ENCODE results near the gene CTRB1.
"Not testable (repeated sequence)": the region's sequence is repeated elsewhere in the genome, so short reads cannot be mapped to it uniquely, and the experiment has no call there.

The CTRB1 gene

GRCh38 chr16:75204905-75205304, 13.9 kb upstream of the CTRB1 start:
- DNase-seq, result not testable (repeated sequence)

GRCh38 chr16:75205438-75205837, 13.3 kb upstream of the CTRB1 start:
- DNase-seq, result not testable (repeated sequence)

GRCh38 chr16:75205961-75206748, 12.6 kb upstream of the CTRB1 start:
- not testable (repeated sequence) for DNase-seq

GRCh38 chr16:75206749-75207451, 11.9 kb upstream of the CTRB1 start, which contains the start of gene CTRB2:
Gene CTRB2, minus strand, starts transcription at chr16:75207161. Its CDS starts 20 bp downstream, at chr16:75207141.
- no peak for DNase-seq

- DNase-seq, result no peak
Measured at GRCh38 chr16:75207831-75208230, 11.0 kb upstream of the CTRB1 start.

- no peak for DNase-seq
Measured at GRCh38 chr16:75208242-75208825, 10.5 kb upstream of the CTRB1 start.

- DNase-seq, result no peak
Measured at GRCh38 chr16:75208861-75209505, 9.8 kb upstream of the CTRB1 start.

- not testable (repeated sequence) for DNase-seq
Measured at GRCh38 chr16:75209514-75209913, 9.3 kb upstream of the CTRB1 start.

- DNase-seq, result no peak
Measured at GRCh38 chr16:75209944-75210343, 8.8 kb upstream of the CTRB1 start.

- not testable (repeated sequence) for DNase-seq
Measured at GRCh38 chr16:75211286-75211685, 7.5 kb upstream of the CTRB1 start.

- DNase-seq, result no peak
Measured at GRCh38 chr16:75216127-75216526, 2.7 kb upstream of the CTRB1 start.

GRCh38 chr16:75216576-75216975, 2.2 kb upstream of the CTRB1 start:
- DNase-seq, result no peak

- DNase-seq, result no peak
Measured at GRCh38 chr16:75217389-75217851, 1.4 kb upstream of the CTRB1 start.

GRCh38 chr16:75219088-75219487, 300 bp downstream of the CTRB1 start:
- DNase-seq, result no peak

- DNase-seq, result no peak
Measured at GRCh38 chr16:75219838-75220237, 1.1 kb downstream of the CTRB1 start.

GRCh38 chr16:75222271-75222783, 3.5 kb downstream of the CTRB1 start:
- no peak for DNase-seq

- not testable (repeated sequence) for DNase-seq
Measured at GRCh38 chr16:75223129-75223528, 4.3 kb downstream of the CTRB1 start.

- DNase-seq, result no peak
Measured at GRCh38 chr16:75224306-75225082, 5.7 kb downstream of the CTRB1 start.

GRCh38 chr16:75225092-75225491, 6.3 kb downstream of the CTRB1 start:
- DNase-seq, result no peak

GRCh38 chr16:75225678-75226515, 7.1 kb downstream of the CTRB1 start:
- DNase-seq, result no peak

Data from GDM1 (cell line).